Vagina (tissue), 2 donors: Measurements from ENCODE around the gene SKAP1.

Experiments used
- CTCF ChIP-seq, 3 experiments: fragments of 450-650 bp in 2 of 3; fragments of 200-600 bp in 1 of 3; sonication (generic) in 1 of 3; IDR thresholded peaks; one replicate each; pipeline ENCODE4 v1.5.1; 2017 to 2019; ENCODE audit warnings: antibody characterized with exemption in 3 of 3, mild to moderate bottlenecking in 2 of 3, moderate library complexity in 2 of 3
- POLR2AphosphoS5 ChIP-seq, 2 donors: sonication (generic); formaldehyde crosslinking; IDR thresholded peaks; one replicate each; pipeline ENCODE4 v1.9.0; 2017; ENCODE audit warnings: antibody characterized with exemption in 2 of 2, mild to moderate bottlenecking in 2 of 2, low read depth in 1 of 2; ENCODE audit not compliant: insufficient read depth in 1 of 2

GRCh38 chr17:48129981-48130380 is 300.0 kb downstream of the SKAP1 start:
- TF ChIP-seq POLR2AphosphoS5 (IDR thresholded peaks at IDR 0.05; ENCODE audit: insufficient read depth in 1 of 2, low read depth in 1 of 2) (no peak), CTCF (IDR thresholded peaks at IDR 0.05) (no peak)
